GM12873 (cell line): ENCODE data around the gene MIEN1.
A peak's percentile ranks its signal among the peaks of the same experiment; 100 is the strongest.

ENCODE experiments used
- TF ChIP-seq, protein P1 (sequence below): IDR thresholded peaks from 2 replicates; pipeline ENCODE4 v1.5.1; 2012; ENCODE audit warnings: low read depth, mild to moderate bottlenecking, moderate library complexity, low read length, control low read depth; ENCODE audit not compliant: insufficient read depth; ENCODE audit errors: missing control alignments

The MIEN1 gene

DNA sequence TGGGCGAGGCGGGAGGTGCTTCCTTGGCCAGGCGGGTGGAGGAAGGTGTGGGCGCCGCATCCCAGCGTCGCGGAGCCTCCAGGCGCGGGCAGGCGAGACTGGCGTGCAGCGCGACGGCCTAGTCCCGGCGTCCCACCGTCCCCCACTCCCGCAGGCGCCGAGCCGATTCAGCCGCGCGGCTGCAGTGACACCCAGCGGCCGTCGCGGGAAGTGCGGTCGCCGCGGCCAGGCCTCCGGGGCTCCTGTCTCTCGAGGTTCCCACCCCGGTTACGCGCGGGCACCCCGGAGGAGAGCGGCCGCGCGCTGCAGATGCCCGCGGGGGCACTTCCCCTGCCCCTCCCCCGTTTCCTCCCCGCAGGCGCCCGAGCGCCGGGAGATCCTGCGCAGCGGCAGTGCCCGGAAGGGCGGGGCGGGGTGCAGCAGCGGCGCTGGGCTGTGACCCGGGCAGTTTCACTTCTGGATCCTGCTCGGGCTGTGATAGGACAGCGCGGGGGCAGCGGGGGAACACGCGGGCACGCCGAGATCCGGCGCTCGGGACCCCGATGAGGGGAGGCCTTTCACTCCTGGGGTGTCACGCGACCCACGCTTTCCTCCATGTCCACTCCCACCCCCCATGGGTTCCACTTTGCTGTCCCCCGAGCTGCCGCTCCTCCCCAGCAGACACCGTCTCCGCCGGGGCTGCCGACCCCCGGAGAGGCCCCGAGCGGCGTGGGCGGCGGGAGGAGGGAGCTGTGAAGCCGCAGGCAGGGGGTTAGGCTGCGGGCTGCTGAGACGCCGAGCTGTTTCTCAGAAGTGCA is 24.0 kb upstream of the MIEN1 start:
- TF ChIP-seq, protein P1, sequence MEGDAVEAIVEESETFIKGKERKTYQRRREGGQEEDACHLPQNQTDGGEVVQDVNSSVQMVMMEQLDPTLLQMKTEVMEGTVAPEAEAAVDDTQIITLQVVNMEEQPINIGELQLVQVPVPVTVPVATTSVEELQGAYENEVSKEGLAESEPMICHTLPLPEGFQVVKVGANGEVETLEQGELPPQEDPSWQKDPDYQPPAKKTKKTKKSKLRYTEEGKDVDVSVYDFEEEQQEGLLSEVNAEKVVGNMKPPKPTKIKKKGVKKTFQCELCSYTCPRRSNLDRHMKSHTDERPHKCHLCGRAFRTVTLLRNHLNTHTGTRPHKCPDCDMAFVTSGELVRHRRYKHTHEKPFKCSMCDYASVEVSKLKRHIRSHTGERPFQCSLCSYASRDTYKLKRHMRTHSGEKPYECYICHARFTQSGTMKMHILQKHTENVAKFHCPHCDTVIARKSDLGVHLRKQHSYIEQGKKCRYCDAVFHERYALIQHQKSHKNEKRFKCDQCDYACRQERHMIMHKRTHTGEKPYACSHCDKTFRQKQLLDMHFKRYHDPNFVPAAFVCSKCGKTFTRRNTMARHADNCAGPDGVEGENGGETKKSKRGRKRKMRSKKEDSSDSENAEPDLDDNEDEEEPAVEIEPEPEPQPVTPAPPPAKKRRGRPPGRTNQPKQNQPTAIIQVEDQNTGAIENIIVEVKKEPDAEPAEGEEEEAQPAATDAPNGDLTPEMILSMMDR = peak; percentile 81

DNA sequence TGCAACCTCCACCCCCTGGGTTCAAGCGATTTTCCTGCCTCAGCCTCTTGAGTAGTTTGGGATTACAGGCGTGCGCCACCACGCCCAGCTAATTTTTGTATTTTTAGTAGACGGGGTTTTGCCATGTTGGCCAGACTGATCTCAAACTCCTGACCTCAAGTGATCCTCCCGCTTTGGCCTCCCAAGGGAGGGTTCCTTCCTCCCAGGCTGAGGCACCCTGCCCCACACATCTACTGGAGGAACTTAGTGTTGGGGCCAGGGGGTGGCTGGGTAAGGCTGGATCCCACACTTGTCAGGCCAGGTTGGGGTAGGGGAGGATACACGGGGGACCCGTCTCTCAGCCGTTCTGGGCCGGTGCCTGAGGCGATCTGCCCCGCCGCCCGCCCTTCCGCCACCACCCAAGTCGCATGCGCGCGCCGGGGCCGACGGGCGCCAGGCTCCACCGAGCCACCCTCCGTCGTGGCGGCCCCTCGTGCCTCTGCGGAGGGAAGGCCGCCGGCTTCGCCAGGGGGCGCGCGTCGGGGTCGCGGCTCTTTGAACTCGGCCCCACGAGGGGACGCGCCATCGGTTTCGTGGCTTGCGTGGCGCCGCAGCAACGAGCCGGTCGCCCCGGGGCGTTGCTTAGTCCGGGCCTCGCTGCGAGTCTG is 23.3 kb upstream of the MIEN1 start:
- TF ChIP-seq, protein P1 = no peak

DNA sequence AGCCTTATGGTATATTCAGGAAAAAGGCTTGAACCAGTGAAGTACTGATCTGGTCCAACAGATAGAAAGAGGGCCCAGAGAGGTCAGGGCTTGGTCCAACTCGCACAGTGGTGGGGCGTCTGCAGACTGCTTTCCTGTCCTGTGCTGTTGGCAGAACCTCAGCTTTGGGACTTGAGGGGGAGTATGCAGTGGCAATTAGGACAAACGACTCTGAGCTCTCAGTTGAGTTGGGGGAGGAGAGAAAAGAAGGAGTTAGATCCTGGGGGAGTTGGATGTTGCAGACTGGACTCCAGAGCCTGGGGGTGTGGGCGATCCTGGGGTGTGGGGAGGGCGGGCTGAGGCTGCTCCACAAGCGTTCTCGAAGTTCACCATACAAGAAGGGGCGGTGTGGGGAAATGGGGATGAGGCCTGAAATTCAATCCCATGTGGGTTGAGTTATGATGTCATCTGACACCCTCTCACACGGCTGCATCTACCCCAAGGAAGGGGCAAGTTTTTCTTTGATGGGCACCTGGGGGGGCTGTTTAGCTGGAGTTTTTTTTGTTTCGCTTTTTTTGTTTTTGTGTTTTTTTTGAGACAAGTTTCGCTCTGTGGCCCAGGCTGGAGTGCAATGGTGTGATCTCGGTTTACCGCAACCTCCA is 22.0 kb upstream of the MIEN1 start:
- TF ChIP-seq, protein P1 = no peak

DNA sequence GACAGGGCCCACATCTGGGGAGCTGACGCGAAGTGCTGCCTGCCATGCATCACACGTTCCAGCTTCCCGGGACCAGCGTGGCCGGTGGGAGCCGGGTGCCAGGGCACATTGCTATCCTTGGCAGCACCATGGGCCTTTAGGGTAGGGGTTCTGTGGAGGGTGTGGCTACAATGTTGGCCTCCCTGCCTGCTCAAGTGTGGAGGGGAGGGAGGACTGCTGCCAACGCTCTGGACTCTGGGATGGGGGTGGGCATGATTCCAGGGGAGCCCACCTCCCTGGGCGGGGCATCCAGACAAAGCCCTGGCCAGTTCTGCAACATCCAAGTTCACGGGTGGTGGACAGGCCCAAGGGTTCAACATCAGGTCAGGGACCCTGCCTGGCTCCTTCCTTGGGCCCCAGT is 21.3 kb upstream of the MIEN1 start:
- TF ChIP-seq, protein P1 = no peak

DNA sequence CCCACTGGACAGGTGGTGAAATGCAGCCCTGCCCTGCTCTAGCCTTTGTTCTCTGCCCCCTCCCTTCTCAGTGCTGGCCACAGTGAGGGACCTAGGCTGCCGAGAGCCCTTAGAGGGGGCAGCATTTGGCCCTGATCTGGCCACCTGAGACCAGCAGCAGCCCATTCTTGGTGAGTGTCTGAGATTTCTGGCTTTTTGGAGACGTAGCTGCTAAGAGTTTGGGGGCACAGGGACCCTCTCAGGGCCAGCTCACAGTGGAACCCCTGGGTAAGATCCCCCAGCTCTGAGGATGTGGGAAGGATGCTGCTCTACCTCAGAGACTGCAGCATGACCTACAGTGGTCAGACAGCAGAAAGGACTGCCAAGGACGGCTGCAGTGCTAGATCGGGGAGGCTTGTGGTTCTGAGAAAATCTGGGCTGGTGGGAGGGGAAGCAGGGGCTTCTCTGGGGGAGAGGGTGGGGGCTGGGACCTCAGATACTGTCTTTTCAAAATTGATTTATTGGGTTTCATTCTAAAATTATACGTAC is 20.7 kb upstream of the MIEN1 start:
- TF ChIP-seq, protein P1 = no peak

DNA sequence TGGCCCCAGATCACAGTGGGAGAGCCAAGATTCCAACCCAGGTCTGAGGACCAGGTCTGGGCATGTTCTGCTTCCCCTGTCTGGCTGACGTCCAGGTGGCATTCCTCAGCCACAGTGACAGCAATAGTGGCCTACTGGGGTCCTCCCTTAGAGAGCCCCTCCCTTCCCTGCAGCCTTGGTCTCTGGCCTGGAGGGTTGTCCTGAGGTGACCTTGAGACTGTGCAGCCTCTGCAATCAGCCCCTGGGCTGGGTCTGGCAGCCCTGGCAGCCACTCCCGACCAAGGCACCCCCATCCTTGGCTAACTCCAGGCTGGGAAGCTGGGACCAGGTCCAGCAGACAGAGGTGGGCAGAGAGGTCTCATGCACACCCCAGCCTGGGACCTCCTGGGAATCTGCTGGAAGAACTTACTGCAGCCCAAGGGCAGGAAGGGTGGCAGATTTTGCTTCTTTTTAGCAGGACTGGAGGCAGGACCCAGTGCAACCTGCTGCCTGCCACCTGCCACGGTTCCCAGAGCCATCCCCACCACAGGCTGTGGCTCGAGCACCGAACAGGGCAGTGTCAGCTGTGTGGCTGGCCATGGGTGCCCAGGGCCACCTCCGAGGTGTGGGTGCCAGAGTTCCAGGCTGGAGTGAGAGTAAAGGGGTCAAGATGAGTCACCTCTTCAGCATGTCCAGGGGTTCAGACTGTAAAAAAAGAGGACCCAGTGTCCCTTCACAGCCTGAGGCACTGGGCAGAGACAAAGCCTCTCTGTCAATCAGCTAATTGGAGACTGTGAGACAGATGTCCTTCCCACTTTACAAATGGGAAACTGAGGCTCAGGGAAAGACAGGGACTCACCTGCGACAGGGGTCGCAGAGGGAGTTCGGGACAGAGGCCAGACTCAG is 20.0 kb upstream of the MIEN1 start:
- TF ChIP-seq, protein P1 = no peak

DNA sequence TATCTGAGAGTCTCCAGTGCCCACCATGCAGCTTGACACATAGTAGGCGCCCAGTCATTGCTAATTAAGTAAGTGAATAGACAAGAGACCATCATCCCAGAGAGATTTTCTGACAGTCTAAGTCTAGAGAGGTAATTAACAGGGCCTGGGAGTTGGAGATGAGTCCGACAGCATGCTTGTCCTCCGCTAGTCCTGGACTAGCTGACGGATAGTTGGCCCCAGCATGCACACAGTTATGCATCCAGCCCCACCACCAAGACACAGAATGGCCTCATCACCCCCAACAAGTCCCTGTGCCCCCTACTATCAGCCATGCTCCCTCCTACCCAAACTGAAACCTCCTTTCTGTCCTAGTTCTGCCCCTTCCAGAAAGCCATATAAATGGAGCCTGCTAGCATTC is 17.4 kb upstream of the MIEN1 start:
- TF ChIP-seq, protein P1 = no peak
